ENCODE measurements around the gene VTI1A.

The VTI1A gene

DNA sequence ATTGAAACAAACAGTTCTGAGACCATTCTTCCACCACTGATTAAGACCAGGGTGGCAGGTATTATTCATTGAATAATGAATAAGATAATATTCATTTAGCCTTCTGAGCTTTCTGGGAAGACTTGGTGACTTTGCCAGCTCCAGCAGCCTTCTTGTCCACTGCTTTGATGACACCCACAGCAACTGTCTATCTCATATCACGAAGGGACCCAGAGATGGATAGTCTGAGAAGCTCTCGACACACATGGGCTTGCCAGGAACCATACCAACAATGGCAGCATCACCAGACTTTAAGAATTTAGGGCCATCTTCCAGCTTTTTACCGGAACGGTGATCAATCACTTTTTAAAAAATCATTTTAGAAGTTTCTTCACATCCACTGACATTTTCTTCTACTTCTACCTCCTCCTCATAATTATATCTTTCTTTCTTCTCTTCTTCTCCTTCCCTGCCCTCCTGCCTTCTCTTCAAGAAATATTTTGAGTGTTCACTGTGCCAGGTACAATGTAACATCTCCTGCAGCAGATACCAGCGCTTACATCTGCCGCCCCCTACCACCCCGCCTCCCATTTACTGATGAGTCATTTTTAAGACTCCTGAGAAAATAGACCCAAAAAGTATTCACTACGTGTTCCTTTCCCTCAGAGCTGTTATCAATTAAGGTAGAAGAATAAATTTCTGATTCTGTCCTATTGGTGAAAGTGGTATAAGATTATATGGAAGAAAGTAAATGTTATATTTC lies 101.7 kb downstream of the VTI1A start:
- no peak for DNase-seq

DNA sequence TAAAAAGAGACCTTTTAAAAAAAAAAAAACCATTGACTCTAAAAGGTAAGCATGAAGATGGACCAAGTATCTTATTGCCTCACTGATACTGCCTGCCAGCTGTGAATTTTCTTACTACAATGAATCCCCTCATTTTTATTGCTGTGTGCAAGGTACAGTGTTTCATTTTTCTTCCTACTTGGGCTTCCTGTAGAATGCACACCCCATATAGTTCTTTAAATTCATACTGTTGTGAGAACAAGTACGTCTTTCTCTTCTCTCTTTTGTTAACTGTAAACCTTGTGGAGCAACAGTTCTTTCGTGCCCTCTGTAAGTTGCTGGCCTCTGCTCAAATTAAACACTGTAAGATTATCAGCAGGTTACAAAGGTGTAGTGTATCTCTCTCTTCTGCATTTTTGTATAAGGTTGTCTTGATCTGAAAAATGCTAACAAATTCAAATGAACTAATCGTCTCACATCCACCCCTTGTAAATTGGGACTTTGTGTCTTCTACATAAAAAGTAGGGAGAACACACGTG lies 105.6 kb downstream of the VTI1A start:
- DNase-seq = no peak

DNA sequence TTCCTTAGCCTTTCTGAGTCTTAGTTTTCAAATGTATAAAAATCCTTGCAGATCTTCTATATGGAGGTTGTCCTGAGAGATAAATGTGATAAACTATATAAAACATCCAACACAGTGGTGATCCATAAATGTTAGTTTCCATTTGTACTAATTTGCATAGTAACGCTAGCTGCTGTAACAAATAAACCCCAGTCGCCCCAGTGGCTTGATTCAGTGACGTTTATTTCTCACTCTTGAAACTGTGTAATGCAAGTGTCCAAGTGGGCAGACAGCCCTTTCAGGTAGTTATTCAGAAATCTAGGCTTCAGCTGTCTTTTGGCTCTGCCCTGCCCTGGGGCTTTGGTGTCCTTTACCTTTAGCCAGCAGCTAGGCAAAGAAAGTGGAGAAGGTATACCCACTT lies 106.3 kb downstream of the VTI1A start:
- DNase-seq = no peak

DNA sequence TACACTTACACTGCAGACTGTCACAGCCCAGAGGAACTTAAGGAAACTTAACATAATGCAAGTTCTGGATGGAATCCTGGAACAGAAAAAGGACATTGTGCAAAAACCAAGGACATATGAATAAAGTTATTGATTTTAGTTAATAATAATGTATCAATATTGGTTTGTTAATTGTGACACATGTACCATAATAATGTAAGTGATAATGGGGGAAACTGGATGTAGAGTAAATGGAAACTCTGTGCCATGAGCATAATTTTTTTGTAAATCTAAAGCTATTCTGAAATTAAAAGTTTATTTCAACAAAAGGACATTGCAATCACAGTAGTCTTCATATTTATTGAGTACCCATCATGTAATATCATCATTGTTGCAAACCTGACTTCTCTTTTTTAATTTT lies 107.2 kb downstream of the VTI1A start:
- DNase-seq = no peak

DNA sequence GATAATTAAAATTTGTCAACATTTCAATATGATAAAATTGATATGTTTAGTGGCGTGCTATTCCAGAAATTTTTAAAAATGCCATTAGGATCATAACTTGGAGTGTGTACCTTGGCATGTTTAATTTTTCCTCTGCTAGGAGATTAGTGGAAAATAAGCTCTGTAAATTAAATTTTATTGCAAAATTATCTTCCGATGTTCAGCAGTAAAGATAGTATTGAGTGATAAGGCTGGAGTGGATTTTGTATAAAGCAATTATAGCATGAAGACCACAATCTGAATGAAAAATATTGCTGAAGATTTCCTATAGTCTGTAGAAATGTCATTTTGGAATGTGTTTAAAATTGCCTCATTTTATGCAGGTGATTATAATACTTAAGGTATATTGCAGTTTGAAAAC lies 110.2 kb downstream of the VTI1A start:
- DNase-seq = no peak

DNA sequence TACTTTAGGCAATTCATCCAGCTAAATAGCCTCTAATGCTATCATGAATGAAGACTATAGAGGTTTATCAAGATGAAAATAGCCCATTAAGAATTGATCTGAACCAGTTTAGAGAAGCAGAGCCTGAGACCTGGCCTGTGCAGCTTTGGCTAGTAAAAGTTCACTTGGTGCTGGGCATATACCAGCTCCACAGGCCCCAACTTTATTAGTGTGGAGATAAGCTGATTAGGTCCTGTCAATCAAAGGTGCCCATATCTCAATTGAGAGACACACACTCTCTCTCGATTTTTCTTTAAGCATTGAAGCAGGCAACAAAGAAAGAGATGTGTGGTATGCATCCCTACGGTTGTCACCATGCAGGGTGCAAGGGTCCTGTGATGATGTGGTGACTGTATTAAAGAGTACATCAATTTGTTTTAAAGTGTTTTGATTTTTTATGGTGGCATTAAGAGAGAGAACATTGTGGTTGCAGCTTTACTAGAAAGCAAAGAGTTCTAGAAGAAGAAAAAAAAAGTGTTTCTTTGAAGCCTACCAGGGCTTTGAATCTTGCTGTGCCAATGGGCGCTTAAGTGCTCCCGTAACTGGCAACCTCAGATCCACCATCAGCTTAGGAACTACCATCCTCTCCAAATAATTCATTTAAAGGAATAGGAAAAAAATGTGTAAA lies 111.6 kb downstream of the VTI1A start:
- no peak for DNase-seq

DNA sequence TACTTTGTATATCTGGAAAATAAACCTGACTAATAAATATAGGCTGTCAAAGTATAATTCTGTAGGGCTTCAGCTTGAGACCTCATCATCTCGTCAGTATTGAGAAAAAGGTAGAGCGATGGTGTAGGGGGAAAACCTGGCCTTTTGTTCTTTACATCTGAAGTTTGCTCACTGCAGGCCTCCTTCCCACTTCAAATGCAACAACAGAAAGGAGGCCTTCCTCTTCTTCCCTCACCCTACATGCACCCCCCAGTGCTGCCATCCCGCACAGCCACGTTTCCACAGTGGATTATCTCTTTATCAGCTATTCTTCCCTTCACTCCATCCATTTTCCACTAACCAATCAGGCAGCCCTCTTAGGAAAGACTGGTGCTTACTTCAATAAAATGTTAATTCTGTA lies 112.3 kb downstream of the VTI1A start:
- DNase-seq = no peak

DNA sequence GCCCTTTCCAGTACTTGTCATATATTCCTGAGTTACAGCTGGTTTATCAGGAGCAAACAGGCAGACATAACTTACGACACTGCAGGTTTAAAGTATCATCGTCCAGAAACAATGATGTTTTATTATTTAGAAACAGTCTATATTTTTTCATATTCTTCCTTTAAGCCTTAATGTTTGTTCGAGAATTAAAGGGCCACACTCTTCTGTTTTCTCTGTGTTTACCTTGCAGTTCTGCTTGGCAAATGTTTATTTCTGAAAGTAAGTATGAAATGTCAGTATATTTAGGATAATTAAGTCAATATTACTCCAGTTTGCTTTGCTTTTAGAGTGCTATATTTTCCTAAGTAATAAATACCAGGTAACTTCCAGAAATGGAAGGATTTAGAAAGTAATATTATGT lies 115.1 kb downstream of the VTI1A start:
- DNase-seq = no peak

DNA sequence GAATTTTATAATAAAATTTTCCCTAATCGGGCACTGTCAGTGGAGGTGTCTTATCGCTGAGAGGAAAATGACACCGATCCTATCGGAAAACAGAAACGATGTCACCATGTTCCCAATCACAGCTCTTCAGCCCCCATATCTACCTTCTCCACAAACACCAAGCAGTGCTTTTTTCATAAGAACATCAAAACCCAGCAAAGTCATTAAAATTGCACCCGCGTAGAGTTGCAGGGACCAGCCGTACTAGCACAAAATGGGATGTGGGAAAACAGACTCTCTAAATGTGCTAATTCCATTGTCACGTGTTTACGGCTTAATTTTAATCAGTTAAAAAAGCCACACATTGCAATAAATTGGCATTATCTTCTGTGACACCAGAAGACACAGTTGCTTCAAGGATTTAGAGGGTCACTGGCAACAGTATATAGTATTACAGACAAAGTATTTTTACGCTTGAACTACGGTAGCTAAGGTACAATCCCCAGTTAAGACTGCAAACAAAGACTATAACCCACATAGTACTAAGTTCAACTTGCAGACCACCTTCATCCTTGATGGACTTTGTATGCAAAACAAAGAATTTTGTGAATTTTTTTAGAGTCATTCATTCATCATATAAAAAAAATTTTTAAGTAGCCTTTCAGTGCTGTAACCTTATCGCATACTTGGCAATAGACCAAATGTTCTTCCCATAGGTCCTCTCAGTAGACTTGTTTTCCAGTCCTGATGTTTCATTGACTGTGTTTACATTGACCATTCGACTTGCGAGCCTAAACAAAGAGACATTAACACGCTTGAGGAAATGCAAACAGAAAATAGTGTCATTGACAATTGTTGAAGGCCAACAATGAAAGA lies 116.0 kb downstream of the VTI1A start:
- DNase-seq = no peak

DNA sequence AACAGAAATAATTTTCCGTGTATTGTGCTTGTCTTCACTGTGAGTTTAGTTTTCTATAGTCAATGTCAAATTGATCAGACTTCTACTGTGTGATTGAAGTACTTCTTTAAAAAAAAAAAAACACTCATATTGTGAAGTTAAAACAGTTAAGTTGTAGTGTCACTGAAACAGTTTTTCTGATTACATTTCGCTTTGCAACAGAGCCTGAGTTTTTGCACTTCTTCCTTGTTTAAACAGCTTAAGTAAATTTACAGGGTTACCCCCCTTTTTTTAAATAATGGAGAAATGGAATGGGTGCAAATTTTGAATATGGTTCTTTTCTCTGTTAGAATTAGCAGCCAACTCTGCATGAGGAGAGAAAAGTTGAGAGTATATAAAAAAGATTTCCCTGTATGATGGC lies 117.3 kb downstream of the VTI1A start:
- DNase-seq = no peak

DNA sequence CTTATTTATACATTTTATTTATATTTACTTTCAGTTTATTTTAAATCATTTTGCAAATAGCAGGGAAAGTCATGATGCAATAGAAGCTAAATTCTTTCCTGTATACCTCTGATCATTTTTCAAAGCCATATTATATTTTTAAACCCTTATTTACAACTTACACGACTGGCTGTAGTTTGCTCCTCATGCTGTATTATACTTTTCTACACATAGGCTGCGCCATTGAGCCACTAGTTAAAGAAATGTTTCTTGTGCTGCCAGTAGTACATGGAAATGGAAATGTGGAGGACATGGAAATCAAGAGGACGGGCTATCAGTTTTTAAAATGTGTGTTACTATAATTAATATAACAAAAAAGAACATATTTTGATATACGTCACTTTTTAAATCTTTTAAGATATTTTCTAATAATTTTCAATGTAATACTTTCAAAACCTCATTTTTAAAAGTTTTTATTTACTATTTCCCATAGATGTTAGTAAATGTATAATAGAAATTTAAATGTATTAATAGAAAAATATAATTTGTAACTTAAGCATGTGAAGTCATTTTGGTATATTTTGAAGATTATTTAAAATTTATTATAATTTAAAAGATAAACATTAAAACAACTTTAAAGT lies 118.5 kb downstream of the VTI1A start:
- peak; percentile 88 for DNase-seq

DNA sequence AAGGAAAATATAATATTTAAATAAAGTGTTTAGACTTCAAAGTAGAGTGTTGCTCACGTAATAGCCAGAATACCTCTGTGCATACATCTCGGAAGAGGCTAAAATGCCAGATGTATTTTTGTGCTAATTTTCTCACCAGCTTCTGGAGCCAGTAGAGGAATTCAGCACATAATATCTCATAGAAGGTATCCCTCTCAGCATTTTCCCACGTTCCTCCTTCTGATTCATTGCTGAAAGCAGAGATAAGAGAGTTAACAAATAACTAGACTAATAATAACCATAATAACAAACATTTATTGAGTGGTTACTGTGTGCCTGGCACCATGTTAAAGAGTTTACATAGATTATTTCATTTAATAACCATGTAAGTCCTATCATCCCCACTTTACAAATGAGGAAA lies 123.6 kb downstream of the VTI1A start:
- DNase-seq = no peak

DNA sequence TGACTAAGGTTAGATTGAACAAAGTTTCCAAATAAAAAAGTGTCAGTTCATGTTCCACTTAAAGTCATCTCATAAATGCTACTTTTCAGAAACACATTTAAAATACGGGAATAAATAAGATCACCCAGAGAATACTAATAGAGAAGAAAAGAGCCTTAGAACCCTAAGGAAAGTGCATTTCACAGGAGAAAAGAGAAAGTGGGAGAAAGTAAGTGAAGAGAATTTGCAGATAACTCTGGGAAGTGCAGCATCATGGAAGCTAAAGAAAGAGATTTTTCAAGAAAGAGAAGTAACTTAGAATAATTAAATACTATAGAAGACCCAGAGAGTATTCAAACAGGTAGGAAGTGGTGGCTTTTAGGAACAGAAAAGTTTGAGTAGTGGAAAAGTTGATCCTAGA lies 132.6 kb downstream of the VTI1A start:
- DNase-seq = no peak

DNA sequence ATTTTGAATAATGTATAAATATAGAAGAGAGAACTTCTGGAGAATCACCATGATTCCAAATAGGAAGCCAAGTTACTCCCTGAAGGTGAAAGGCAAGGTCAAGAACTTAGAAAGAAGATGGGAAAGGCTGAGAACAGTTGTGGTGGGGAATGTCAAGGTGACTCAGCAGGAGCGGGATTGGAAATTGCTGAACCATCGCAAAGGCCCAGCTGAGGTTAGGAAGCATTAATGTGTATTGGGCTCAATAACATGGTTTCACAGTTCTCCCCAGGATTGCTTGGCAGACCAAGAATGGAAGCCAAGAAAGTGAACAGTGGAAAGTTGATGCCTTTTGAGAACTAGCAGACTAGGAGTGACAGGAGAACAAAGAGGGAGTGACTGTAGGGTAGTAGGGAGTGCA lies 133.3 kb downstream of the VTI1A start:
- no peak for DNase-seq

DNA sequence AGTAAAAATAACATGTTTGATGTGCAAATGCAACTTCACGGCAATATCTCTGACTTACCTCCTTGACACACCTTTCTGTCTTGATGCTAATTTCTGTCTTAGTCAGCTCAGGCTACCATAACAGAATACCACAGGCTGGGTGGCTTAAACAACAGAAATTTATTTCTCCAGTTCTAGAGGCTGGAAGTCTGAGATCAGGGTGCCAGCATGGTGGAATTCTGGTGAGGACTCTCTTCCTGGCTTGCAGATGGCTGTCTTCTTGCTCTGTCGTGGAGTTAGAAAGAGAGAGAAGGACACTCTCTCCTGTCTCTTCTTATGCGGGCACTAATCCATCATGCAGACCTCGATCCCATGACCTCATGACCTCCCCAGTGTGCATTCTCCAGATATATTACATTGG lies 134.9 kb downstream of the VTI1A start:
- DNase-seq = no peak

DNA sequence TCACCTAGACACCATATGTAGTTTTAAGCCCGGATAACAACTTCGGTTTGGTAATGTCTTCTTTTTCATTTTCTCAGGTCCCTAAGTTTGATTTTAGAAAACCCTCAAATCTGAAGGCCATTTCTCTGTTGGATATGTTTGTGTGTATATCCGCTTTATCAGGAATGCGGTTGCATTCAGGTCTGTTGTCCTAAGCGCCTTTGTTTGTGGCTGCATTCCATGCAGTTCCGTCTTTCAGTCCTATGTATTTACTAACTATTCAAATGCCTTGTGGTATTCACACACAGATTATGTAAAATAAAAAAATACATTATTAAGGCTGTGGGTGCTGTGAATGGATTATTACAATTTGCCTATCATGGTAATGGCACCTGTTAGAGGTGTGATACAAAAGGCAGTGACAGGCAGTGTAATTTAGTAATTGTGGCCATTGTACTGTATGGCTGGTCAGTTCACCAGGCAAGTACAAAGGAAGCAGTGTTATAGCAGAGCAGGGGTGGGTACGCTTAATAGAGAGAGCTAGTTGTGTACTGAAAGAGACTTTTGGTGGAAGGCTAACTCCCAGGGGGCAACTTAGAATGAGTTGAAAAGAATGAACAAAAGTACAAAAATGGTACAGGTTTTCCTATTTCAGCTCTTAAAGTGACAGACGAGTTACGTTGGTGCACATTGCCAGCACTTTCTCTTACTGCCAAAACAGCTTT lies 136.4 kb downstream of the VTI1A start:
- no peak for DNase-seq

DNA sequence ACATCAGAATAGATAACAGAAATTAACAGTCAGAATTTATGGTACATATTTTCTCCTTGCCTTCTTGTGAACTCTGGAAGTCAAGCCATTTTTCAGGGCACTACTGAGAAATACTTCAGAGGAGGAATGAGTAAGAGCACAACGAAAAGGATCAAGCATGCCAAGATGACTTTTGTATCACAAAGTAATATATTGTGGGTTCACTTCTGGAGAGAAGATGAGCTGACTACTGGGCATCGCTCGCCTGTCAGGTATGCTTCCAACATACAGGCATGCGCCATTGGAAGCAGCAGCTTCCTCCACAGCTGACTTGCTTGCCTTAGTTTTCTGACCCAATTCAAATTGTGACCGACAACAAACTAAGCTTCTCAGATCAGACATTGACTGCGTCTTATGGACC lies 137.3 kb downstream of the VTI1A start:
- DNase-seq = no peak

DNA sequence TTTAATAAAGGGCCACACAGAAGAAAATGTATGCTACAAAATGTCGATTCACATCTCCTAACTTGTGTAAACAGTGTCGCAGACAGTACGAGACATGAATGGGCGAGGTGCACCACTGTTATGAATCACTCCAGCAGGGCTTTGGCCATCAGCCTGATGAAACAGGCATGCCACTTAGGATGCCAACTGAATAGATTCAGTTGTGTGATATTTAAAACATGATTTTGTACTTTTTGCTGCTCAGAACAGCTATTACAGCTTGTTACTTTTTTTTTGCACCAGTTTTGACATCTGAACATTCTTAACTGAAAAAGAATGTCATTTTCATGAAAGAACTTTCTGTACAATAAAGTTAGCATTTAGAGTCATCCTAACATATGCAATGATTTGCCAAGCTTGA lies 138.1 kb downstream of the VTI1A start:
- DNase-seq = no peak

DNA sequence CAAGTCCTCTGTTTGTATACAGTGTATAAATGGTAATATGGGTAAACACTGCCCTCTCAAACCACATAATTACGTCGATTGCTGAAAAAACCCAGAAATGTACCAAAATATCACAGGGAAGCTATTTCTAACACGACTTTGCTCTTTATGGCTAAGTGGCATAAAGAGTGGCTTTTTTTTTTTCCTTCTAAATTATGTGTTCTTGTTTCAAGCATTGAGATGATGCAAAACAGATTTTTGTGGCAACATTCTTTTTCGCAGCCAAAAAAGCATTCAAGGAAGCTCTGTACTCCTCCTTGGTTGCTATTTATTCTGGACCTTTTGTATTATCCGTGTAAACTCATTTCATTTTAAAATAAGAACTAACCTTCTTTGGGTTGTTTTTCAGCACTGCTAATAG lies 138.9 kb downstream of the VTI1A start:
- DNase-seq = no peak

DNA sequence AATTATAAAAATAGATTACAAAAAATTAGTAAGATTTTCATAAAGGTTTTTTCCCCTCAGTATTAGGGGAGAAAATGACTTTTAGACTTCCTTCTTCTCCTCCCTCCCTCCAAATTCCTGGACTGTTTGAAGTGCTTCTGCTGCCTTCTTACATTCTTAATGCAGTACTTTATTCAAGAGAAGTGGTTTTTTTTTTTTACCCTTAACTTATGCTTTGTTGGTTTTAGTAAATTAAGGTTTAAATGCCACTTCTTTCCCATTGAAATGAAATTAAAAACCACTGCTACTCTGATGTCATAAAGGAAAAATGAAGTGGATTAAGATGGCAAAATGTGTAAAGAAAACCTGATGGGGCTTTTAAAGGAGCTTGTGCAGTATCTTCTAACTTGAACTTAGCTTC lies 140.7 kb downstream of the VTI1A start:
- no peak for DNase-seq

DNA sequence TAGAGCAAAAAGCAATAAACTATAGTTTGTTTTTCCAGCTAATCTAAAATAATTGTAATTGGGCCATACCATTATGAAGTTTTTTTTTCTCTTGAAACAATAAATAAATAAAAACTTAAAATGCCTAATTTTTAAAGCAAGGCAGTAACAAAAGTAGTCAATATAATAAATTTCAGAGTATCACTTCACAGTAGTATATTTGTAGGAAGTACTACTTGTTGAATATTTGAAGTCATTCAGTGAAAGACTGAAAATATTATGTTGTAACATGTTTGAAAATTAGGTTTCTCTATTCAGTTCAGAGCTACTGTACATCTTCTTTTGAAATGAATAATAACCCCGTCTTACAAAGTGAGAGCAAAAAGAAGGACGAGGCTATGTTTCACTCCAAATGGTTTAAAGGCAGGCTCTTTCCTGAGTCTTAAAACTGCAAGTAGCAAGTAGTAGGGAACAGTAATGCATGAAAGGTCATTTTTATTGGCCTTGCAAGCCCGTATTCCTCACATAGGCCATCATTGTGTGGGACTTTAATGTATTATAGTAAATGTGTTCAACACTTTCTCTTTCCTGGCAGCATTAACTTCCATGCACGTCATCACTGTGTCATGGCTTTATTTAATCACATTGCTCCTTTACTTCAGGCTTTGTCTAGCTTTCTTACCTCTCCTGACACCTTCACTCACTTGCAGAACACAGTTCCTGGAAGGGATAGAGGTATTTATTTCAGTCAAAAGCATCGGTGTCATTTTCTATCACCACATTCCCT lies 141.4 kb downstream of the VTI1A start:
- no peak for DNase-seq

DNA sequence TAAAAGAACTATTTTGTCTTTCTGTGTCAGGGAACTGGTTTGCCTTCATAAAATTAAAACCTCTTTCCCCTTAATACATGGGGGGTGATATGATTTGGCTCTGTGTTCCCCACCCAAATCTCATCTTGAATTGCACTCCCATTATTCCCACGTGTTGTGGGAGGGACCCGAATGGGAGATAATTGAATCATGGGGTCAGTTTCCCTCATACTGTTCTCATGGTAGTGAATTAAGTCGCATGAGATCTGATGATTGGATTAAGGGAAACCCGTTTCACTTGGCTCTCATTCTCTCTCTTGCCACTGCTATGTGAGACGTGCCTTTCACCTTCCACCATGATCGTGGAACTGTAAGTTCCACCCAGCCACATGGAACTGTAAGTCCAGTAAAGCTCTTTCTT lies 142.1 kb downstream of the VTI1A start:
- DNase-seq = no peak

Measured in OCI-M1 (cell line).